ENCODE results near the gene LNX2.
A peak's percentile ranks its signal among the peaks of the same experiment; 100 is the strongest.

LNX2 gene

DNA sequence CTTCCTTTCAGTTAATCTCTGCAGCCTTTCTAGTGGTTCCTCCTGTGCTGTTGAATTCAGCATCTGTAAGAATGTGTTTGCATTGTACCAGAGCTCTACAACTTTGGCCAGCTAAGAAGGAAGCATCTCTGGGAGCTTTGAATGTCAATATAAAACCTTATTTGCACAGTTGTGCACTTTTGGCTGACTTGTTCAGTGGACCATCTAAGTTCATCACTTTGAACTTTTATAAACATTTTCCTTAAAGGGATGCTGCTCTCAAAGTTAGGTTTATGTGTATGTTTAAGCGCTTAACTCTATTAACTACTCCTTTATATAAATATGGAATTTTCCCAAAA lies 16.9 kb upstream of the LNX2 start:
- 0 out of 2 replicates have a peak, but pooled peaks cover 5% of the 10 kb centered on the region for H3K4me1 ChIP-seq (ENCODE audit: control insufficient read depth, insufficient read depth, low read length)
- H3K4me3 ChIP-seq (ENCODE audit: low read depth, low read length) = no peak overlapping the region
- no peak overlapping the region for H3K27ac ChIP-seq (ENCODE audit: extremely low read depth, low read depth, low read length)
- no peak for TF ChIP-seq ZNF596 (tag by site-specific recombination; IDR thresholded peaks at IDR 0.05)
- TF ChIP-seq ZNF843 (tag by site-specific recombination; IDR thresholded peaks at IDR 0.05) = no peak
- no peak for TF ChIP-seq OVOL3 (tag by site-specific recombination; IDR thresholded peaks at IDR 0.05)
- TF ChIP-seq ZNF513 (tag by site-specific recombination; IDR thresholded peaks at IDR 0.05) = no peak
- TF ChIP-seq, protein P1, sequence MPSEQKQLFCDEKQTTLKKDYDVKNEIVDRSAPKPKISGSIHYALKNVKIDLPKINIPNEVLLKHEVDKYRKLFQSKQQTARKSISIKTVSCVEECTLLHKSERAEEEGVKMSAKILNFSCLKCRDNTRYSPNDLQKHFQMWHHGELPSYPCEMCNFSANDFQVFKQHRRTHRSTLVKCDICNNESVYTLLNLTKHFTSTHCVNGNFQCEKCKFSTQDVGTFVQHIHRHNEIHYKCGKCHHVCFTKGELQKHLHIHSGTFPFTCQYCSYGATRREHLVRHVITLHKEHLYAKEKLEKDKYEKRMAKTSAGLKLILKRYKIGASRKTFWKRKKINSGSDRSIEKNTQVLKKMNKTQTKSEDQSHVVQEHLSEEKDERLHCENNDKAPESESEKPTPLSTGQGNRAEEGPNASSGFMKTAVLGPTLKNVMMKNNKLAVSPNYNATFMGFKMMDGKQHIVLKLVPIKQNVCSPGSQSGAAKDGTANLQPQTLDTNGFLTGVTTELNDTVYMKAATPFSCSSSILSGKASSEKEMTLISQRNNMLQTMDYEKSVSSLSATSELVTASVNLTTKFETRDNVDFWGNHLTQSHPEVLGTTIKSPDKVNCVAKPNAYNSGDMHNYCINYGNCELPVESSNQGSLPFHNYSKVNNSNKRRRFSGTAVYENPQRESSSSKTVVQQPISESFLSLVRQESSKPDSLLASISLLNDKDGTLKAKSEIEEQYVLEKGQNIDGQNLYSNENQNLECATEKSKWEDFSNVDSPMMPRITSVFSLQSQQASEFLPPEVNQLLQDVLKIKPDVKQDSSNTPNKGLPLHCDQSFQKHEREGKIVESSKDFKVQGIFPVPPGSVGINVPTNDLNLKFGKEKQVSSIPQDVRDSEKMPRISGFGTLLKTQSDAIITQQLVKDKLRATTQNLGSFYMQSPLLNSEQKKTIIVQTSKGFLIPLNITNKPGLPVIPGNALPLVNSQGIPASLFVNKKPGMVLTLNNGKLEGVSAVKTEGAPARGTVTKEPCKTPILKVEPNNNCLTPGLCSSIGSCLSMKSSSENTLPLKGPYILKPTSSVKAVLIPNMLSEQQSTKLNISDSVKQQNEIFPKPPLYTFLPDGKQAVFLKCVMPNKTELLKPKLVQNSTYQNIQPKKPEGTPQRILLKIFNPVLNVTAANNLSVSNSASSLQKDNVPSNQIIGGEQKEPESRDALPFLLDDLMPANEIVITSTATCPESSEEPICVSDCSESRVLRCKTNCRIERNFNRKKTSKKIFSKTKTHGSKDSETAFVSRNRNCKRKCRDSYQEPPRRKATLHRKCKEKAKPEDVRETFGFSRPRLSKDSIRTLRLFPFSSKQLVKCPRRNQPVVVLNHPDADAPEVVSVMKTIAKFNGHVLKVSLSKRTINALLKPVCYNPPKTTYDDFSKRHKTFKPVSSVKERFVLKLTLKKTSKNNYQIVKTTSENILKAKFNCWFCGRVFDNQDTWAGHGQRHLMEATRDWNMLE (tag by site-specific recombination; conservative IDR thresholded peaks at IDR 0.05; ENCODE audit: low read depth) = no peak
- no peak for TF ChIP-seq ZNF2 (tag by site-specific recombination; IDR thresholded peaks at IDR 0.05)
- TF ChIP-seq ZNF623 (tag by site-specific recombination; IDR thresholded peaks at IDR 0.05) = no peak
- no peak for TF ChIP-seq ZNF610 (tag by site-specific recombination; IDR thresholded peaks at IDR 0.05; ENCODE audit: borderline replicate concordance)
- CTCF ChIA-PET = no interaction called here
- POLR2A ChIA-PET = no interaction called here
- no peaks in the 10 kb centered on the region for H3K9me3 ChIP-seq (ENCODE audit: control insufficient read depth, insufficient read depth, low read depth, low read length)
- H3K36me3 ChIP-seq (ENCODE audit: control insufficient read depth in 2 of 2, insufficient read depth in 1 of 2, low read length in 2 of 2) = peaks cover 0 to 6% of the 10 kb centered on the region in 2 experiments; a peak in 1 of 3 replicates

DNA sequence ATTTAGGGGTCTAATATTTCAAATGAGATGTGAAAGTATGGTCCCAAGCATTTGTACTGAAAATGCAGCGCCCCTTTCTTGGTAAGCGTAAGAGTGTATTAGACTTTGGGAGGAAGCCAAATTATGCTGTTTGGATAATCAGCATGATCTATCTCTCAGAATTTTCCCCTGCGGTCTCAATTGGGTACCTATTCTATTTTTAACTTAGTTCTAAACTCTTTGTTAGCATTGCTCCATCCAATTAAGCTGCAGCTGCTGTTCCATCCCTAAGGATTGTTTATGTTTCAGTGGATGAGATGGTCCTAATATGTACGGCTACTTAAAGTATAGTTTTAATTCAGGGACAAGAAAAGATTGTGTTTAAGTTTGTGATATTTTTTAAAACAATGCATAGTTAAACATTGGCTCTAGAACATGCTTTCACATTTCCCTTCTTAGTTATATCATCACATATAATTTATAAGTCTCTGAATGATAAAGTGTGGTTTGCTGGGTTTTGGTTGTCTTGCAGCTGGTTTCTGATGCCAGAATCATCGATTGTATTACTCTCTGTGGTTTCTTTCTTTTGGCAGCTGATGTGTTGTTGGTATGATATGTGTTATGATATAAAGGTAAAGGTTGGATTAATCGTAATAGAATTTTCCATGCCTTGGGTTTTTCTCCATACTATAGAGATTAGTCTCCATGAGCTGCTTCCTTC lies 16.4 kb upstream of the LNX2 start:
- Histone ChIP-seq H3K4me3 (ENCODE audit: low read depth, low read length) (no peak overlapping the region), H3K4me1 (ENCODE audit: control insufficient read depth, insufficient read depth, low read length) (0 out of 2 replicates have a peak, but pooled peaks cover 5% of the 10 kb centered on the region), H3K36me3 (ENCODE audit: control insufficient read depth in 2 of 2, insufficient read depth in 1 of 2, low read length in 2 of 2) (peaks cover 0 to 11% of the 10 kb centered on the region in 2 experiments; a peak in 1 of 3 replicates), H3K27ac (ENCODE audit: extremely low read depth, low read depth, low read length) (no peak overlapping the region), H3K9me3 (ENCODE audit: control insufficient read depth, insufficient read depth, low read depth, low read length) (no peaks in the 10 kb centered on the region)
- ChIA-PET POLR2A (no interaction called here), CTCF (no interaction called here)
- no peak for TF ChIP-seq ZNF596 (tag by site-specific recombination; IDR thresholded peaks at IDR 0.05)
- peak; percentile 79 for TF ChIP-seq ZBTB17 (tag by site-specific recombination; IDR thresholded peaks at IDR 0.05)
- TF ChIP-seq, protein P2, sequence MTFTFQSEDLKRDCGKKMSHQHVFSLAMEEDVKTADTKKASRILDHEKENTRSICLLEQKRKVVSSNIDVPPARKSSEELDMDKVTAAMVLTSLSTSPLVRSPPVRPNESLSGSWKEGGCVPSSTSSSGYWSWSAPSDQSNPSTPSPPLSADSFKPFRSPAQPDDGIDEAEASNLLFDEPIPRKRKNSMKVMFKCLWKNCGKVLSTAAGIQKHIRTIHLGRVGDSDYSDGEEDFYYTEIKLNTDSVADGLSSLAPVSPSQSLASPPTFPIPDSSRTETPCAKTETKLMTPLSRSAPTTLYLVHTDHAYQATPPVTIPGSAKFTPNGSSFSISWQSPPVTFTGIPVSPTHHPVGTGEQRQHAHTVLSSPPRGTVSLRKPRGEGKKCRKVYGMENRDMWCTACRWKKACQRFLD (tag by site-specific recombination; IDR thresholded peaks at IDR 0.05) = no peak
- TF ChIP-seq MZF1 (tag by site-specific recombination; IDR thresholded peaks at IDR 0.05; ENCODE audit: borderline replicate concordance) = peak; percentile 95; the same call in 1 of the 2 replicates

GRCh38 chr13:27635266-27635665 lies 14.9 kb upstream of the LNX2 start:
- ChIA-PET CTCF (interaction anchor here (1.2 kb wide), 1 partner anchor 102 kb away, joined by 4 read pairs; no protein-coding TSS in a partner anchor), POLR2A (interaction anchor here (1.1 kb wide), 1 partner anchor 14 kb away, joined by 4 read pairs; the partner anchor contains the start of gene POLR1D)
- Histone ChIP-seq H3K4me1 (ENCODE audit: control insufficient read depth, insufficient read depth, low read length) (0 out of 2 replicates have a peak, but pooled peaks cover 5% of the 10 kb centered on the region), H3K4me3 (ENCODE audit: low read depth, low read length) (no peak overlapping the region), H3K27ac (ENCODE audit: extremely low read depth, low read depth, low read length) (no peak overlapping the region), H3K36me3 (ENCODE audit: control insufficient read depth in 2 of 2, insufficient read depth in 1 of 2, low read length in 2 of 2) (peaks cover 0 to 19% of the 10 kb centered on the region in 2 experiments; a peak in 1 of 3 replicates), H3K9me3 (ENCODE audit: control insufficient read depth, insufficient read depth, low read depth, low read length) (no peaks in the 10 kb centered on the region)
- no peak for TF ChIP-seq ZNF571 (tag by site-specific recombination; IDR thresholded peaks at IDR 0.05)
- TF ChIP-seq ZNF133 (tag by site-specific recombination; IDR thresholded peaks at IDR 0.05) = no peak
- TF ChIP-seq ZNF10 (tag by site-specific recombination; IDR thresholded peaks at IDR 0.05) = no peak
- TF ChIP-seq ZNF626 (tag by site-specific recombination; IDR thresholded peaks at IDR 0.05) = no peak
- no peak for TF ChIP-seq ZNF555 (tag by site-specific recombination; conservative IDR thresholded peaks at IDR 0.05)
- TF ChIP-seq ZNF473 (tag by site-specific recombination; IDR thresholded peaks at IDR 0.05) = no peak
- no peak for TF ChIP-seq ZNF398 (tag by site-specific recombination; IDR thresholded peaks at IDR 0.05)
- TF ChIP-seq KLF10 (tag by site-specific recombination; IDR thresholded peaks at IDR 0.05) = no peak
- TF ChIP-seq ZNF169 (tag by site-specific recombination; IDR thresholded peaks at IDR 0.05) = no peak
- TF ChIP-seq ZNF560 (tag by site-specific recombination; IDR thresholded peaks at IDR 0.05; ENCODE audit: borderline replicate concordance) = no peak
- no peak for TF ChIP-seq ZFP37 (tag by site-specific recombination; IDR thresholded peaks at IDR 0.05)

All from HEK293 (cell line).